Measurements from ENCODE around the gene ENOPH1.

- no peak for TF ChIP-seq EZH2 (IDR thresholded peaks at IDR 0.05; ENCODE audit: low read depth)
- TF ChIP-seq, protein P1, sequence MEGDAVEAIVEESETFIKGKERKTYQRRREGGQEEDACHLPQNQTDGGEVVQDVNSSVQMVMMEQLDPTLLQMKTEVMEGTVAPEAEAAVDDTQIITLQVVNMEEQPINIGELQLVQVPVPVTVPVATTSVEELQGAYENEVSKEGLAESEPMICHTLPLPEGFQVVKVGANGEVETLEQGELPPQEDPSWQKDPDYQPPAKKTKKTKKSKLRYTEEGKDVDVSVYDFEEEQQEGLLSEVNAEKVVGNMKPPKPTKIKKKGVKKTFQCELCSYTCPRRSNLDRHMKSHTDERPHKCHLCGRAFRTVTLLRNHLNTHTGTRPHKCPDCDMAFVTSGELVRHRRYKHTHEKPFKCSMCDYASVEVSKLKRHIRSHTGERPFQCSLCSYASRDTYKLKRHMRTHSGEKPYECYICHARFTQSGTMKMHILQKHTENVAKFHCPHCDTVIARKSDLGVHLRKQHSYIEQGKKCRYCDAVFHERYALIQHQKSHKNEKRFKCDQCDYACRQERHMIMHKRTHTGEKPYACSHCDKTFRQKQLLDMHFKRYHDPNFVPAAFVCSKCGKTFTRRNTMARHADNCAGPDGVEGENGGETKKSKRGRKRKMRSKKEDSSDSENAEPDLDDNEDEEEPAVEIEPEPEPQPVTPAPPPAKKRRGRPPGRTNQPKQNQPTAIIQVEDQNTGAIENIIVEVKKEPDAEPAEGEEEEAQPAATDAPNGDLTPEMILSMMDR (conservative IDR thresholded peaks at IDR 0.05): no peak
Observed at GRCh38 chr4:82381661-82382296, 48.6 kb upstream of the ENOPH1 start.
